ENCODE results near the gene ADCY5.

ADCY5 gene

DNA sequence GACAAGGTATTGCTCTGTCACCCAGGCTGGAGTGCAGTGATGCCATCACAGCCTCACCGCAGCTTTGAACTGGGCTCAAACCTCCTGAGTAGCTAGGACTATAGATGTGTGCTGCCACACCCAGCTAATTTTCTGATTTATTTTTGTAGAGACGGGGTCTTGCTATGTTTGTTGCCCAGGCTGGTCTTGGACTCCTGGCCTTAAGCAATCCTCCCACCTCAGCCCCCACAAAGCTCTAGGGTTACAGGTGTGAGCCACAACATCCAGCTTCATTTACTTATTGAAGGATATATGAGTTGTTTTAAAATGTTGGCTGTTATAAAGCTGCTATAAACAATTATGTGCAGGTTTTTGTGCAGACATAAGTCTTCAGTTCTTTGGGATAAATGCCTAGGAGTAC, 184.9 kb downstream of the ADCY5 start:
- H3K79me1 ChIP-seq (ENCODE audit: low read depth, low read length) = no peaks in the 10 kb centered on the region

DNA sequence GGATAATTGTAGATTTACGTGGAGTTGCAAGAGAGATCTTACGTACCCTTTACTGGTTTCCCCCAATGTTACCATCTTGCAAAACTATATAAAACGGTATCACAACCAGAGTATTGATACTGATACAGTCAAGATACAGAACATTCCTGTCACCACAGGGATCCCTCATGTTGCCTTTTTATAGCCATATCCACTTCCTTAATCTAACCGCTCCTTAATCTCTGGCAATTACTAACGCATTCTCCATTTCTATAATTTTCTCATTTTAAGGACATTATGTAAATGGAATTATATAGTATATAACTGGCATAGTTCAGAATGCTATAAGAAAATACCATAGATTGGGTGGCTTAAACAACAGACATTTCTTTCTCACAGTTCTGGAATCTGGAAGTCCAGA, 186.0 kb downstream of the ADCY5 start:
- H4K91ac ChIP-seq (ENCODE audit: low read depth, low read length, poor library complexity) = no peak overlapping the region
- H3K27ac ChIP-seq (replicated peaks; ENCODE audit: low read length) = no peak overlapping the region
- no peak overlapping the region for H2AK5ac ChIP-seq (ENCODE audit: low read depth, low read length)
- H3K4me3 ChIP-seq (ENCODE audit: low read length in 2 of 2) = no peak overlapping the region
- WGBS, 2 donors (ENCODE audit: extremely low coverage in 2 of 2, insufficient read length in 2 of 2, insufficient replicate concordance in 1 of 2) = 100% methylated on average over 2 of the region's 5 CpGs
- H3K36me3 ChIP-seq (replicated peaks in 1 of 2; ENCODE audit: control insufficient read depth in 2 of 2, insufficient read depth in 2 of 2, low read length in 2 of 2) = peaks cover 0 to 50% of the 10 kb centered on the region in 2 donors
- DNase-seq (ENCODE audit: low spot score) = no peak
- no peak overlapping the region for H3K4me2 ChIP-seq (ENCODE audit: insufficient read depth, low read length, poor library complexity, severe bottlenecking)
- H3K18ac ChIP-seq (ENCODE audit: low read length) = no peak overlapping the region
- H2BK5ac ChIP-seq (ENCODE audit: low read length) = no peak overlapping the region
- no peaks in the 10 kb centered on the region for H3K27me3 ChIP-seq (ENCODE audit: control insufficient read depth in 3 of 3, insufficient read depth in 3 of 3, low read depth in 1 of 3, low read length in 3 of 3)
- no peak overlapping the region for H4K8ac ChIP-seq (ENCODE audit: low read depth, low read length)
- no peak overlapping the region for H2AFZ ChIP-seq (ENCODE audit: low read length)
- no peaks in the 10 kb centered on the region for H3K79me1 ChIP-seq (ENCODE audit: low read depth, low read length)
- no peak overlapping the region for H3K4ac ChIP-seq (ENCODE audit: low read length)
- no peak overlapping the region for H2BK120ac ChIP-seq (ENCODE audit: low read depth, low read length)
- H3K9me3 ChIP-seq (replicated peaks in 1 of 2; ENCODE audit: control insufficient read depth in 2 of 2, insufficient read depth in 1 of 2, low read depth in 1 of 2, low read length in 2 of 2) = peaks cover 0 to 18% of the 10 kb centered on the region in 2 donors
- H2BK12ac ChIP-seq (ENCODE audit: low read length) = no peak overlapping the region
- H3K4me1 ChIP-seq (ENCODE audit: control insufficient read depth in 2 of 2, insufficient read depth in 1 of 2, low read depth in 1 of 2, low read length in 2 of 2) = no peaks in the 10 kb centered on the region
- H3K9ac ChIP-seq (ENCODE audit: low read depth, low read length, poor library complexity) = no peak overlapping the region
- H3K14ac ChIP-seq (ENCODE audit: low read length) = no peak overlapping the region
- no peak overlapping the region for H2BK15ac ChIP-seq (ENCODE audit: low read length)
- no peak overlapping the region for H3K23ac ChIP-seq (ENCODE audit: low read depth, low read length, poor library complexity)

More for the DNA sequence above, 184.9 kb downstream of the ADCY5 start:
- H3K4ac ChIP-seq (ENCODE audit: low read length) = no peak overlapping the region
- no peak overlapping the region for H2AFZ ChIP-seq (ENCODE audit: low read length)
- no peak overlapping the region for H3K23ac ChIP-seq (ENCODE audit: low read depth, low read length, poor library complexity)
- H3K14ac ChIP-seq (ENCODE audit: low read length) = no peak overlapping the region
- H3K27me3 ChIP-seq (ENCODE audit: control insufficient read depth in 3 of 3, insufficient read depth in 3 of 3, low read depth in 1 of 3, low read length in 3 of 3) = no peaks in the 10 kb centered on the region
- no peak overlapping the region for H3K9ac ChIP-seq (ENCODE audit: low read depth, low read length, poor library complexity)
- H3K9me3 ChIP-seq (replicated peaks in 1 of 2; ENCODE audit: control insufficient read depth in 2 of 2, insufficient read depth in 1 of 2, low read depth in 1 of 2, low read length in 2 of 2) = peaks cover 0 to 18% of the 10 kb centered on the region in 2 donors
- H3K4me1 ChIP-seq (ENCODE audit: control insufficient read depth in 2 of 2, insufficient read depth in 1 of 2, low read depth in 1 of 2, low read length in 2 of 2) = no peaks in the 10 kb centered on the region
- no peak overlapping the region for H3K18ac ChIP-seq (ENCODE audit: low read length)
- DNase-seq (ENCODE audit: low spot score) = no peak
- H2BK120ac ChIP-seq (ENCODE audit: low read depth, low read length) = no peak overlapping the region
- no peak overlapping the region for H4K8ac ChIP-seq (ENCODE audit: low read depth, low read length)
- H3K36me3 ChIP-seq (replicated peaks in 1 of 2; ENCODE audit: control insufficient read depth in 2 of 2, insufficient read depth in 2 of 2, low read length in 2 of 2) = peaks cover 0 to 58% of the 10 kb centered on the region in 2 donors
- H3K4me2 ChIP-seq (ENCODE audit: insufficient read depth, low read length, poor library complexity, severe bottlenecking) = no peak overlapping the region
- no peak overlapping the region for H4K91ac ChIP-seq (ENCODE audit: low read depth, low read length, poor library complexity)
- no peak overlapping the region for H2BK15ac ChIP-seq (ENCODE audit: low read length)
- no peak overlapping the region for H2AK5ac ChIP-seq (ENCODE audit: low read depth, low read length)
- no peak overlapping the region for H3K27ac ChIP-seq (replicated peaks; ENCODE audit: low read length)
- no peak overlapping the region for H2BK12ac ChIP-seq (ENCODE audit: low read length)
- H2BK5ac ChIP-seq (ENCODE audit: low read length) = no peak overlapping the region
- WGBS, 2 donors (ENCODE audit: extremely low coverage in 2 of 2, insufficient read length in 2 of 2, insufficient replicate concordance in 1 of 2) = no CpG with 5 or more reads among the region's 2 CpGs
- no peak overlapping the region for H3K4me3 ChIP-seq (ENCODE audit: low read length in 2 of 2)

DNA sequence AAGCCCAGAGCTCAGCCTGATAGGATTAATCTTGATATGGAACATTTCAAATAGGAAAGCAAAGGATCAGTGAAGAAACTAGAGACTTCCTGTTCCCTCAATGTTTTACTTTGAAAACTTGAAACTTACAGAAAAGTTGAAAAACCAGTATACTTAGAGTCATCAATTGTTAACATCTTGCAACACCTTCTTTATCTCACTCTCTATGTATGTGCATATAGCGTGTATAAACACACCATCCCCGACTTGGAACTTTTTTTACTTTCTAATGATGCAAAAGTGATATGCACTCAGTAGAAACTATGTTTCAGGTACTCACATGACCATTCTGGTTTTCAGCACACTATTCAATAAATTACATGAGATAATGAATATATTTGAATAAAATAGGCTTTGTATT, 186.7 kb downstream of the ADCY5 start:
- H3K79me1 ChIP-seq (ENCODE audit: low read depth, low read length) = no peaks in the 10 kb centered on the region
- H3K27ac ChIP-seq (replicated peaks; ENCODE audit: low read length) = no peak overlapping the region

GRCh38 chr3:123261666-123262065, 187.2 kb downstream of the ADCY5 start:
- Histone ChIP-seq H3K9ac (ENCODE audit: low read depth, low read length, poor library complexity) (no peak overlapping the region), H3K23ac (ENCODE audit: low read depth, low read length, poor library complexity) (no peak overlapping the region), H3K14ac (ENCODE audit: low read length) (no peak overlapping the region), H3K9me3 (replicated peaks in 1 of 2; ENCODE audit: control insufficient read depth in 2 of 2, insufficient read depth in 1 of 2, low read depth in 1 of 2, low read length in 2 of 2) (peaks cover 0 to 13% of the 10 kb centered on the region in 2 donors), H2AK5ac (ENCODE audit: low read depth, low read length) (no peak overlapping the region), H3K4me2 (ENCODE audit: insufficient read depth, low read length, poor library complexity, severe bottlenecking) (no peak overlapping the region), H3K36me3 (replicated peaks in 1 of 2; ENCODE audit: control insufficient read depth in 2 of 2, insufficient read depth in 2 of 2, low read length in 2 of 2) (peaks cover 0 to 46% of the 10 kb centered on the region in 2 donors), H4K8ac (ENCODE audit: low read depth, low read length) (no peak overlapping the region), H3K4ac (ENCODE audit: low read length) (no peak overlapping the region), H3K4me1 (ENCODE audit: control insufficient read depth in 2 of 2, insufficient read depth in 1 of 2, low read depth in 1 of 2, low read length in 2 of 2) (no peaks in the 10 kb centered on the region), H4K91ac (ENCODE audit: low read depth, low read length, poor library complexity) (no peak overlapping the region), H3K27me3 (ENCODE audit: control insufficient read depth in 3 of 3, insufficient read depth in 3 of 3, low read depth in 1 of 3, low read length in 3 of 3) (no peaks in the 10 kb centered on the region), H2AFZ (ENCODE audit: low read length) (no peak overlapping the region), H3K79me1 (ENCODE audit: low read depth, low read length) (no peaks in the 10 kb centered on the region), H2BK15ac (ENCODE audit: low read length) (no peak overlapping the region), H2BK5ac (ENCODE audit: low read length) (no peak overlapping the region), H3K27ac (replicated peaks; ENCODE audit: low read length) (no peak overlapping the region), H2BK12ac (ENCODE audit: low read length) (no peak overlapping the region), H3K18ac (ENCODE audit: low read length) (no peak overlapping the region), H3K4me3 (ENCODE audit: low read length in 2 of 2) (no peak overlapping the region), H2BK120ac (ENCODE audit: low read depth, low read length) (no peak overlapping the region)
- WGBS, 2 donors (ENCODE audit: extremely low coverage in 2 of 2, insufficient read length in 2 of 2, insufficient replicate concordance in 1 of 2) = no CpG with 5 or more reads among the region's 3 CpGs
- no peak for DNase-seq (ENCODE audit: low spot score)

More for the DNA sequence above, 186.7 kb downstream of the ADCY5 start:
- no peak overlapping the region for H3K9ac ChIP-seq (ENCODE audit: low read depth, low read length, poor library complexity)
- H2BK120ac ChIP-seq (ENCODE audit: low read depth, low read length) = no peak overlapping the region
- no peak overlapping the region for H3K4me3 ChIP-seq (ENCODE audit: low read length in 2 of 2)
- no peaks in the 10 kb centered on the region for H3K27me3 ChIP-seq (ENCODE audit: control insufficient read depth in 3 of 3, insufficient read depth in 3 of 3, low read depth in 1 of 3, low read length in 3 of 3)
- no peak overlapping the region for H2AK5ac ChIP-seq (ENCODE audit: low read depth, low read length)
- H4K91ac ChIP-seq (ENCODE audit: low read depth, low read length, poor library complexity) = no peak overlapping the region
- H4K8ac ChIP-seq (ENCODE audit: low read depth, low read length) = no peak overlapping the region
- H2BK12ac ChIP-seq (ENCODE audit: low read length) = no peak overlapping the region
- H3K23ac ChIP-seq (ENCODE audit: low read depth, low read length, poor library complexity) = no peak overlapping the region
- H3K14ac ChIP-seq (ENCODE audit: low read length) = no peak overlapping the region
- no peak overlapping the region for H3K4me2 ChIP-seq (ENCODE audit: insufficient read depth, low read length, poor library complexity, severe bottlenecking)
- no peak overlapping the region for H2AFZ ChIP-seq (ENCODE audit: low read length)
- peaks cover 0 to 18% of the 10 kb centered on the region in 2 donors for H3K9me3 ChIP-seq (replicated peaks in 1 of 2; ENCODE audit: control insufficient read depth in 2 of 2, insufficient read depth in 1 of 2, low read depth in 1 of 2, low read length in 2 of 2)
- H3K4ac ChIP-seq (ENCODE audit: low read length) = no peak overlapping the region
- no peak overlapping the region for H2BK5ac ChIP-seq (ENCODE audit: low read length)
- no CpG with 5 or more reads among the region's 2 CpGs for WGBS, 2 donors (ENCODE audit: extremely low coverage in 2 of 2, insufficient read length in 2 of 2, insufficient replicate concordance in 1 of 2)
- peaks cover 0 to 50% of the 10 kb centered on the region in 2 donors for H3K36me3 ChIP-seq (replicated peaks in 1 of 2; ENCODE audit: control insufficient read depth in 2 of 2, insufficient read depth in 2 of 2, low read length in 2 of 2)
- H3K4me1 ChIP-seq (ENCODE audit: control insufficient read depth in 2 of 2, insufficient read depth in 1 of 2, low read depth in 1 of 2, low read length in 2 of 2) = no peaks in the 10 kb centered on the region
- DNase-seq (ENCODE audit: low spot score) = no peak
- no peak overlapping the region for H2BK15ac ChIP-seq (ENCODE audit: low read length)
- H3K18ac ChIP-seq (ENCODE audit: low read length) = no peak overlapping the region

All from neuronal stem cell (in vitro differentiated cells).